Colonic mucosa (tissue), 4 donors: ENCODE results near the gene GINS1. TPM values are rescaled to one million over a fixed set of nuclear protein-coding genes. Genes with fewer than 3 reads are reported as not detected.

Experiments
- DNase-seq: peaks from one replicate; pipeline ENCODE4 v3.0.0-alpha.2; 2020
- H3K27ac ChIP-seq: fragments of 200-600 bp; one replicate; pipeline ENCODE4 v1.8.0; 2021
- H3K27me3 ChIP-seq: fragments of 200-600 bp; one replicate; pipeline ENCODE4 v1.8.0; 2021
- H3K36me3 ChIP-seq: fragments of 200-600 bp; one replicate; pipeline ENCODE4 v1.8.0; 2021
- H3K4me1 ChIP-seq: fragments of 200-600 bp; one replicate; pipeline ENCODE4 v1.8.0; 2021; ENCODE audit warnings: mild to moderate bottlenecking
- H3K4me3 ChIP-seq: fragments of 200-600 bp; one replicate; pipeline ENCODE4 v1.8.0; 2021
- H3K9ac ChIP-seq, 2 donors: one replicate each; pipeline ENCODE4 v1.7.0; 2013; ENCODE audit warnings: control low read depth in 2 of 2, low read depth in 2 of 2, low read length in 2 of 2
- H3K9me3 ChIP-seq: fragments of 200-600 bp; one replicate; pipeline ENCODE4 v1.8.0; 2021
- intact Hi-C: fragments of 100-400 bp; cut with DNase I; formaldehyde crosslinking; loops from one replicate; pipeline ENCODE4 v1.14.1; 2022
- total RNA-seq, 2 donors: library from RNA; stranded (reverse); fragmentation: NEBNext Ultra II Directional in 1 of 2; extraction: Animal tissue kit (Norgen Biotek cat#: 25700) in 1 of 2; gene quantifications; one replicate each; pipeline ENCODE4 v1.2.1, GENCODE V29; 2021
- TF ChIP-seq, protein P1 (sequence below): fragments of 200-600 bp; IDR thresholded peaks from one replicate; pipeline ENCODE4 v1.8.0; 2022; ENCODE audit warnings: antibody characterized with exemption, mild to moderate bottlenecking
- donor health status: healthy.
- donor health status: DM: no; HTN: no; CAD: no.
- donor health status: DM: no; HTN: no; CAD: no.

GINS1 gene
- total RNA-seq, 2 donors from 2014 or later: 5.4 to 24.0 TPM

DNA sequence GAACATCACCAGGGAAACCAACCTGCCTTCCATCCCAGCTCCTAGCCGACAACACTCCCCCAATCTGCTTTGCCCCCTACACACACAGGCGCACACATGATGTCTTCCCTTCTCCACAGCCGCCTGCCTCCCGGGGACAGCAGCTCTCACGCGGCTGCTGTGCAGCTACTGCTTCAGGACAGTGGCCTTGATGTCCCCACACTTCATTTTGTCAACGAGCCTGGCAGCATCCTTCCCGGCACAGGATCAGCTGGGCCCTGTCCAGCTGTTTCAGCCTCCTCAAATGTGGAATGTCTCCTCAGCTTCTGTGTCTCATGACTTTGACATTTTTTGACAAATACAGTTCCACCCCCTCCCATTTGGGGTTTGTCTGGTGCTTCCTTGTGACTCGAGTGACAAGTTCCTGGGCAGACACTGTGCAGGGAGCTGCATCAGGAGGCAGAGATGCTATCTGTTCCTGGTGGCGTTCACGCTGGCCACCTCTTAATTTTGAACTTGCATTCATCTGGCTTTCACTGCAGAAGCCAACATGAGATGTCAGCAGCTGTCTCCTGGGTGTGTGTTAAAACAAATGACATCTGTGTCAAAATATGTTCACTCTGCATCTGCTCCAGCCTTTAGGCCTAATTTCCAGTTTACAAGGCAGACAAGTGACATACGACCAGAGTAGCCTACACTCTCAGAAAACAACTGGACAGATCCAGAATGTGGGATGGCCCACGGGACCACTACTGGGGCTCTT lies 57.2 kb downstream of the GINS1 start:
- intact Hi-C loops: no loop called here
- DNase-seq: no peak
- no peaks in the 10 kb centered on the region for H3K9me3 ChIP-seq
- no peaks in the 10 kb centered on the region for H3K4me1 ChIP-seq
- TF ChIP-seq, protein P1, sequence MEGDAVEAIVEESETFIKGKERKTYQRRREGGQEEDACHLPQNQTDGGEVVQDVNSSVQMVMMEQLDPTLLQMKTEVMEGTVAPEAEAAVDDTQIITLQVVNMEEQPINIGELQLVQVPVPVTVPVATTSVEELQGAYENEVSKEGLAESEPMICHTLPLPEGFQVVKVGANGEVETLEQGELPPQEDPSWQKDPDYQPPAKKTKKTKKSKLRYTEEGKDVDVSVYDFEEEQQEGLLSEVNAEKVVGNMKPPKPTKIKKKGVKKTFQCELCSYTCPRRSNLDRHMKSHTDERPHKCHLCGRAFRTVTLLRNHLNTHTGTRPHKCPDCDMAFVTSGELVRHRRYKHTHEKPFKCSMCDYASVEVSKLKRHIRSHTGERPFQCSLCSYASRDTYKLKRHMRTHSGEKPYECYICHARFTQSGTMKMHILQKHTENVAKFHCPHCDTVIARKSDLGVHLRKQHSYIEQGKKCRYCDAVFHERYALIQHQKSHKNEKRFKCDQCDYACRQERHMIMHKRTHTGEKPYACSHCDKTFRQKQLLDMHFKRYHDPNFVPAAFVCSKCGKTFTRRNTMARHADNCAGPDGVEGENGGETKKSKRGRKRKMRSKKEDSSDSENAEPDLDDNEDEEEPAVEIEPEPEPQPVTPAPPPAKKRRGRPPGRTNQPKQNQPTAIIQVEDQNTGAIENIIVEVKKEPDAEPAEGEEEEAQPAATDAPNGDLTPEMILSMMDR: no peak
- no peak overlapping the region for H3K27ac ChIP-seq
- no peaks in the 10 kb centered on the region for H3K27me3 ChIP-seq
- H3K36me3 ChIP-seq: no peaks in the 10 kb centered on the region
- H3K4me3 ChIP-seq: no peak overlapping the region
- no peak overlapping the region for H3K9ac ChIP-seq

GRCh38 chr20:25465243-25466135 lies 58.0 kb downstream of the GINS1 start:
- Histone ChIP-seq H3K9me3 (no peaks in the 10 kb centered on the region), H3K4me1 (no peaks in the 10 kb centered on the region), H3K36me3 (no peaks in the 10 kb centered on the region), H3K4me3 (no peak overlapping the region), H3K27me3 (no peaks in the 10 kb centered on the region), H3K9ac (no peak overlapping the region), H3K27ac (no peak overlapping the region)
- DNase-seq: no peak
- intact Hi-C loops: no loop called here
- TF ChIP-seq, protein P1: no peak

DNA sequence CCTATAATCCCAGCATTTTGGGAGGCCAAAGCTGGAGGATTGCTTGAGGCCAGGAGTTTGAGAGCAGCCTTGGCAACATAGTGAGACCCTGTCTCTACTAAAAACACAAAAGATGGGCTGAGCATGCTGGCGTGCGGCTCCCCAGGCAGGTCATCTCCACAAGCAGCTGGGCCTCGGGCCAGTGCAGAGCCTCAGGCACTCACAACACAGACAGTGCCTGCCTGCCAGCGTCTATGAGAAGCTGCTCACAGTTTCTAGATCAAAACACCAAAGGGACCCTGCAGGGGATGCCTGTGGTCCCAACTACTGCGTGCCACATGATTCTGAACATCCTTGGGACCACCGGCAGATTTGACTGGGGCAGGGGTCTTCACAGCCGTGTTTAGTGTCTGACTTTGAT lies 59.4 kb downstream of the GINS1 start:
- intact Hi-C loops: no loop called here
- no peaks in the 10 kb centered on the region for H3K4me1 ChIP-seq
- no peak for DNase-seq
- no peaks in the 10 kb centered on the region for H3K27me3 ChIP-seq
- H3K4me3 ChIP-seq: no peak overlapping the region
- TF ChIP-seq, protein P1: no peak
- no peak overlapping the region for H3K9ac ChIP-seq
- no peak overlapping the region for H3K27ac ChIP-seq
- H3K36me3 ChIP-seq: no peaks in the 10 kb centered on the region
- H3K9me3 ChIP-seq: no peaks in the 10 kb centered on the region

DNA sequence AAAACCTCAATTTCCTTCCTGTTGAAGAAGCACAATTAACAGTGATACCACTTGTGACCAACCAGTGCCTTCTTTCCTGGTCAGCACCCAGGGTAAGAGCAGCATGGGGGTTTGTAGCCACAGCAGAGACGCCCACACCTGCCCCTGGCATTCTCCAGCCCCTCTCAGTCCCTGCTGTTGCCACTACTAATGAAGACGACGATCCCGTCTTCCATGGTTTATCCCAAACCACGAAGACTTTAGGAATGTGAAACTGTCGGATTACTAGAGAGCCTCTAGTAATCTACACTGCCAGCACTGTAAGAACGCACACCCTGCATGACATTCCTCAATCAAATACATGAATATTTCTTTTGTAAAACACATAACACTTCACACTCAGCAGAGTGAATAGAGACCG lies 60.0 kb downstream of the GINS1 start:
- DNase-seq: no peak
- H3K36me3 ChIP-seq: no peaks in the 10 kb centered on the region

More for the DNA sequence above, 60.0 kb downstream of the GINS1 start:
- H3K9me3 ChIP-seq: no peaks in the 10 kb centered on the region
- intact Hi-C loops: no loop called here
- TF ChIP-seq, protein P1: no peak
- no peak overlapping the region for H3K4me3 ChIP-seq
- no peak overlapping the region for H3K9ac ChIP-seq
- H3K27me3 ChIP-seq: no peaks in the 10 kb centered on the region
- H3K4me1 ChIP-seq: no peaks in the 10 kb centered on the region
- no peak overlapping the region for H3K27ac ChIP-seq
